ENCODE measurements around the gene SMTN. TPM values are rescaled to one million over a fixed set of nuclear protein-coding genes. Genes with fewer than 3 reads are reported as not detected.

The SMTN gene
- total and polyA plus RNA-seq, 9 of the 15 experiments (the other 6 are each of a cell fraction or from before 2014, with no cell fraction given): 2.5 to 41.1 (median 16.1) TPM

DNA sequence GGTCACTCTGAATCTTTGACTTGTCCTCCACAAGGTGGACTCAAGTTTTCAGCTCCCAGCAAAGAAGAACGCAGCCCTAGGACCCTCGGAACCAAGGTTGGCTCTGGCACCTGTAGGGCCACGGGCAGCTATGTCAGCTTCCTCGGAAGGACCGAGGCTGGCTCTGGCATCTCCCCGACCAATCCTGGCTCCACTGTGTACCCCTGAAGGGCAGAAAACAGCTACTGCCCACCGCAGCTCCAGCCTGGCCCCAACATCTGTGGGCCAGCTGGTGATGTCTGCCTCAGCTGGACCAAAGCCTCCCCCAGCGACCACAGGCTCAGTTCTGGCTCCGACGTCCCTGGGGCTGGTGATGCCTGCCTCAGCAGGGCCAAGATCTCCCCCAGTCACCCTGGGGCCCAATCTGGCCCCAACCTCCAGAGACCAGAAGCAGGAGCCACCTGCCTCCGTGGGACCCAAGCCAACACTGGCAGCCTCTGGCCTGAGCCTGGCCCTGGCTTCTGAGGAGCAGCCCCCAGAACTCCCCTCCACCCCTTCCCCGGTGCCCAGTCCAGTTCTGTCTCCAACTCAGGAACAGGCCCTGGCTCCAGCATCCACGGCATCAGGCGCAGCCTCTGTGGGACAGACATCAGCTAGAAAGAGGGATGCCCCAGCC, 43.8 kb downstream of the SMTN start (continued):
- no peak for TF ChIP-seq RCOR1 (IDR thresholded peaks at IDR 0.05; ENCODE audit: borderline replicate concordance in 1 of 2, low read depth in 2 of 2, low read length in 2 of 2)
- no peak for TF ChIP-seq THRB (CRISPR knock-in tag; conservative IDR thresholded peaks at IDR 0.05)
- no peak for TF ChIP-seq ZNF324 (CRISPR knock-in tag; IDR thresholded peaks at IDR 0.05)
- no peak for TF ChIP-seq MXI1 (IDR thresholded peaks at IDR 0.05; ENCODE audit: low read depth, low read length)

- no peak for TF ChIP-seq KAT2B (IDR thresholded peaks at IDR 0.05; ENCODE audit: low read depth, low read length)
- TF ChIP-seq TCF15 (CRISPR knock-in tag; IDR thresholded peaks at IDR 0.05): no peak
- TF ChIP-seq ZMIZ1 (IDR thresholded peaks at IDR 0.05; ENCODE audit: low read depth in 2 of 2, low read length in 2 of 2): no peak
- no peak for TF ChIP-seq PHF8 (IDR thresholded peaks at IDR 0.05; ENCODE audit: borderline replicate concordance, low read length)
These were observed 44.5 kb downstream of the SMTN start for GRCh38 chr22:31125521-31126117.

More at GRCh38 chr22:31125521-31126117, 44.5 kb downstream of the SMTN start:
- ChIA-PET CTCF (ENCODE audit: low intra/inter-chr PET ratio) (no interaction called here), POLR2A (interaction anchor here (0.6 to 1.2 kb wide), 2 partner anchors 11 to 97 kb away, joined by 3 read pairs; no protein-coding TSS in a partner anchor)
- FAIRE-seq (no peak), DNase-seq (ENCODE audit: extremely low read depth in 1 of 4, low spot score in 3 of 4) (no peak), ATAC-seq (no peak)
- Histone ChIP-seq H3K9me3 (replicated peaks; ENCODE audit: control insufficient read depth, insufficient read depth, low read depth, low read length) (no peaks in the 10 kb centered on the region), H4K20me1 (replicated peaks; ENCODE audit: control insufficient read depth, insufficient read depth, low read length) (no peaks in the 10 kb centered on the region), H3K36me3 (ENCODE audit: control insufficient read depth, insufficient read depth, low read length) (no peaks in the 10 kb centered on the region), H3K9me1 (ENCODE audit: control insufficient read depth, insufficient read depth, low read length) (no peaks in the 10 kb centered on the region), H3K79me2 (ENCODE audit: control insufficient read depth, insufficient read depth, low read length) (no peaks in the 10 kb centered on the region), H2AFZ (ENCODE audit: low read depth, low read length) (no peak overlapping the region), H3K27me3 (ENCODE audit: control insufficient read depth in 2 of 2, insufficient read depth in 2 of 2, low read length in 2 of 2) (no peaks in the 10 kb centered on the region), H3K4me1 (replicated peaks in 1 of 2; ENCODE audit: control insufficient read depth in 2 of 2, insufficient read depth in 2 of 2, low read length in 2 of 2) (peaks cover 13 to 54% of the 10 kb centered on the region in 2 experiments; a peak in 4 of 5 replicates), H3K4me3 (no peak overlapping the region), H3K4me2 (ENCODE audit: insufficient read depth, low read length) (no peak overlapping the region), H3K27ac (ENCODE audit: extremely low read depth, low read depth, low read length) (no peak overlapping the region), H3K9ac (ENCODE audit: insufficient read depth in 1 of 2, low read depth in 2 of 2, low read length in 2 of 2) (peak overlapping the region in 1 of 2 experiments; percentile 71; a peak in 1 of 4 replicates)
- WGBS (ENCODE audit: insufficient coverage, low coverage, missing lambda C conversion rate): 54% methylated on average over 6 of the region's 12 CpGs
- intact Hi-C loops (cut with micrococcal nuclease) (no loop called here), in situ Hi-C loops (cut with MboI) (no loop called here)
- BruUV-seq (replicated peaks): no TSS peak

Measured in K562 (cell line).